ES-I3 (cell line): Measurements from ENCODE around the gene DUSP11.

ENCODE experiments used
- H3K36me3 ChIP-seq: 2 replicates; pipeline ENCODE4 v1.6.1; 2013; ENCODE audit warnings: mild to moderate bottlenecking, low read length, control low read depth, moderate library complexity; ENCODE audit not compliant: insufficient read depth
- H3K4me1 ChIP-seq: 2 replicates; pipeline ENCODE4 v1.6.1; 2013; ENCODE audit warnings: mild to moderate bottlenecking, control low read depth, low read length; ENCODE audit not compliant: insufficient read depth
- H3K9ac ChIP-seq: 2 replicates; pipeline ENCODE4 v1.6.1; 2013; ENCODE audit warnings: low read depth, mild to moderate bottlenecking, low read length, moderate library complexity
- H3K9me3 ChIP-seq: 2 replicates; pipeline ENCODE4 v1.6.1; 2013; ENCODE audit warnings: mild to moderate bottlenecking, low read length, moderate library complexity; ENCODE audit not compliant: control insufficient read depth, insufficient read depth

The DUSP11 gene

DNA sequence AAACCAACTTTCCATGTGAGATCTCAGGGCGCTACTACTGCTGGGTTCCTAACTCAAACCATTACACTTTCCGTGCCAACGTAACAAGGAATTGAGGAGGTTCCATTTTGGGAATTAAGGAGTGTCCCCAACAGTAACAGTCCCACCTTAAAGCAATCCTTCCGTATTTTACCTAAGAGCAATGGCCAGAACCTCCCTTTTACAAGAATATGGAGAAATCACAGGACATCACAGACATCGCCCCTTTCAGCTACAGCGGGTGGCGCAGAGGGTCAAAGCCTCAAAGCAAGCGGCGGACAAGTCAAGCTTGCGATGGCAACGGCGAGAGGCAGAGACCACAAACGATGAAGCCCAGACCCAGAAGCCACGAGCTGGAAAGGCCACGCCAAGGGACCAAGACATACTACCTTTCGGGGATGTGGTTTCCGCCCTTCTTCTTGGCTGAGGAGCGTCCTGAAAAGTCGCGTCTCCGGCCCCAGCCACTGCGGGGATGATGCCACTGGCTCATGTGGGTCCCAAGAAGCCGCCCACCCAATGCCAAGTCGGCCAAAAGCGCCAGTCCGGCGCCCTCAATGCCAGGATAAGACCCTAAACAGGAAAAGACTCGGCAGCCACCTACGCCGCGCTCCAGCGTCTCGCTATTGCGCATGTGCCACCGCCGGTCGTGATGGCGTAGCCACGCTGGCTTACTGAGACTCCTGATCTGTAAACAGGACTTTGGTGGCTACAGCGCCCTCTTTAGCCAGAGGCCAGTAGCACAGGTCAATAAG lies at the start of gene DUSP11:
TSS of gene DUSP11 (minus strand) at position 637 of the 770 bp plus-strand sequence. CDS start at position 508, 129 bp downstream.
- H3K4me1 ChIP-seq = peaks cover 7% of the 10 kb centered on the region; the same call in 1 of the 2 replicates
- peaks cover 6% of the 10 kb centered on the region for H3K36me3 ChIP-seq
- peak within 1 kb of the TSS; percentile 94 for H3K9ac ChIP-seq
- no peaks in the 10 kb centered on the region; the same call in 1 of the 2 replicates for H3K9me3 ChIP-seq

DNA sequence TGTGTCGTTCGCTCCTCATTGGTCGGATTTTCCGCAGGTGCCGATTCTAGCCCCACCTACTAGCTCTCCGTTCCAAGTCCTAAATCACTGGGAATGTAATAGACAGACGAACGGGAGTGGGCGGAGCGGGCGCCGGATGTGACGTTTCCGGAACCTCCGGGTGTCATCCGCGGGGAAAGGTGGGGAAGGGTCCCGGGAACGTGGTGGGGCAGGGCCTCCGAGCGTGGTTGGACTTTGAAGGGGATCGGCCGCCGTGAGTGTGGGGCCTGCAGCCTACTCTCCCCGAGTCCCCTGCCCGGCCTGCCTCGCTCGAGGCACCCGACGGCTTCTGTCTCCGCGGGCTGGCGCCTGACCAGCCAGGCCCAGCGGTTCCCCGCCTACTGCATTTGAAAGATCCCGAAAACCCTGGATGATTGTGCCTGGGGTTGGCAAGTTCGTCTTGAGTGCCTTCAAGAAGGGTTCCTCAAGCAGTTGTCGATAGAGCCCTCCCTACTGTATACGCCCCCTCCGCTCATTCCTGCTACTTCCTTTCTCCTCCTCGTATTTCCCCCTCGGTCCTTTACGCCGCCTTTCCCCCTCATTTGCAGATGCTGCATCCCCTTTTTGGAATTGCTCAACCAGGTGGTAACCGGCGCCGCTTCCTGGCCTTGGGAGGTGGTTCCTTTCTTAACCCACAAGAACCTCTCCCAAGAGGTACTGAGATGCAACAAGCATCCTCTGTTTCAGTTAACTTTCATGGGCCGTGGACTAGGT lies 49.1 kb upstream of the DUSP11 start, which contains the start of gene STAMBP:
TSS of gene STAMBP (plus strand) at position 144 of the 753 bp plus-strand sequence. CDS start 1,896 bp downstream, outside the sequence.
- H3K4me1 ChIP-seq = no peaks in the 10 kb centered on the region; the same call in 1 of the 2 replicates
- H3K9me3 ChIP-seq = no peaks in the 10 kb centered on the region
- H3K36me3 ChIP-seq = peaks cover 8% of the 10 kb centered on the region
- H3K9ac ChIP-seq = peak within 1 kb of the TSS; percentile 87

DNA sequence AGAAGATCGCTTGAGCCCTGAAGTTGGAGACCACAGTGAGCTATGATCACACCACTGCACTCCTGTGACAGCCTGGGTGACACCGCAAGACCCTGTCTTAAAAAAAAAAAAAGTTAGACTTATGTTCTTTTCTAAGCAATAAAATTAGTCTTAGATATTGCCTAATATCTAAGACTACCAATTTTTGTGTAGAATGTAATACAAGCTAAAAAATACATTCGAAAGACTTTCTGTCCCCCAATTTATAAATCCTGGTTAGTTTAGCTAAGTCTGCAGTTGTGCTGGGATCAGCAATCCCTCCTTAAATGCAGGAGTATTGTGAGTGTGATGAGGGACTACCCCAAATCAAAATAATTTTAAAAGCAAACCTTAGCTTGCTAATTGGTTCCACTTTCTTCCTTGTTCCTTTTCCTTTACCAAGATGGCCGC lies 48.5 kb upstream of the DUSP11 start:
- H3K4me1 ChIP-seq = no peaks in the 10 kb centered on the region; the same call in 1 of the 2 replicates
- peak overlapping the region; percentile 87; the same call in 1 of the 2 replicates for H3K9ac ChIP-seq
- peaks cover 6% of the 10 kb centered on the region for H3K36me3 ChIP-seq
- H3K9me3 ChIP-seq = no peaks in the 10 kb centered on the region

DNA sequence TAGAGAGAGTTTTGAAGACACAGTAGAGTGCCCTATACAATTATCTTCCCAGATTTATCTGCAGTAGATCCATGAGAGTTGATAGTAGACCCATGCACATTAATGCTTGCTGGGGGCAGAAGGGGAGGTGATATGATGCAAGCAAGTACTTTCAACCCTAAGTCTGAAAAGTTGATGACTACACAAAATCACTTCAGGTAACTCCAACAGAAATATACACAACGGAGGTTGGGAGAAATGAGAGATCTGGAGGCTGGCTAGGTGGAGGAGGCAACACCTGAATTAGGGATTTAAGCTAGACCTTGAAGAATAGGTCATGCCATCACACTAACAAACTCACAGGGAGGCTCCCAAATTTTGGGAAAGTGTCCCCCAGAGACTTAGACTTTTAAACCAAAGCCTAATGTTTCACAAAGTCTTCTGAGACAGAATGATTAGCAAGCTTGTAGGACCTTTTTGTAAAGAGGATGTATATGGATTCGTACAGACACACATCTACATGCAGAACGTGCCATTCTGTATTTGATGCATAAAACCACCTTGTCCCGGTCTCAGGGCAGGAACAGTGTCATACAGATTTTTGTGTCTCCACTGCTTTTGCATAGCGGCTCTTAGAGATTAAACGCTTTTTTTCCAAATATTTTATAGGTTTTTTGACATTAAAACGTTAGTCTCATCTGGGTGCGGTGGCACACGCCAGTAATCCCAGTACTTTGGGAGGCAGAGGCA lies 47.9 kb upstream of the DUSP11 start:
- H3K9me3 ChIP-seq = no peaks in the 10 kb centered on the region
- H3K9ac ChIP-seq = peak overlapping the region; percentile 87; the same call in 1 of the 2 replicates
- H3K36me3 ChIP-seq = peaks cover 6% of the 10 kb centered on the region
- no peaks in the 10 kb centered on the region; the same call in 1 of the 2 replicates for H3K4me1 ChIP-seq

DNA sequence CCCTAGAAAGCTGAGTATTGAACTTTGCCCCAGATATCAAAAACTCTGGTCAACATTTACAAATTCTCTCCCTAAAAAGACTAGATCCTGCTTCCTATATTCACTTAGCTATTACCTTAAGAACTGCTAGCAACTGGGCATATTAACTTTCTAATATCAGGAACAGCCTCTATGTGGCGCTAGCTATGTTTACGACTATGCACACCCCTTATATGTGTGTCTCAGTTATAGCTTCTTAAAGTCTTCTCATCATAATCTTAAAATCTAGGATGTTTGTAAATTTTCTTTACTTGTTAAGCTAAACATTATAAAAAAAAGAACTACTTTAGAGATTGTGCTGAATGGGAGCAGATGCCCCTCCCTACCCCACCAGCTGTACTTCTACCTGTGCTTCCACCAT lies 47.1 kb upstream of the DUSP11 start:
- Histone ChIP-seq H3K4me1 (no peaks in the 10 kb centered on the region; the same call in 1 of the 2 replicates), H3K9ac (no peak overlapping the region), H3K9me3 (no peaks in the 10 kb centered on the region), H3K36me3 (peaks cover 2% of the 10 kb centered on the region; the same call in 1 of the 2 replicates)

DNA sequence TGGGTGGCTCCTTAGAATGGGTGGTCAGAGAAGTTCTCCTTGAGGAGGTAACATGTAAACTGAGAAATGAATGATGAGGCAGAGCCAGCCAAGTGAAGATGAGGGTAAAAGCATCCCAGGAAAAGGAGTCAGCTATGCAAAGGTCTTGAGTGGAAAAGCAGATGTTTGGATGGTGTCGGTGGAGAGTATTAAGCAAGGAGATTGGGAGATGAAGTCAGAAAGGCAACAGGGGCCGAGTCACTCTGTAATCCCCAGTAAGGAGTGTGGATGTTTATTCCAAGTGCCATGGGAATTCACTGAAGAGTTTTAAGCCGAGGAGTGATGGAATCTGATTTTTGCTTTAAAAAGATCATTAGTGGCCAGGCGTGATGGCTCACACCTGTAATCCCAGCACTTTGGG lies 45.5 kb upstream of the DUSP11 start:
- H3K4me1 ChIP-seq = no peaks in the 10 kb centered on the region; the same call in 1 of the 2 replicates
- H3K9ac ChIP-seq = no peak overlapping the region
- no peaks in the 10 kb centered on the region for H3K9me3 ChIP-seq
- no peaks in the 10 kb centered on the region for H3K36me3 ChIP-seq

DNA sequence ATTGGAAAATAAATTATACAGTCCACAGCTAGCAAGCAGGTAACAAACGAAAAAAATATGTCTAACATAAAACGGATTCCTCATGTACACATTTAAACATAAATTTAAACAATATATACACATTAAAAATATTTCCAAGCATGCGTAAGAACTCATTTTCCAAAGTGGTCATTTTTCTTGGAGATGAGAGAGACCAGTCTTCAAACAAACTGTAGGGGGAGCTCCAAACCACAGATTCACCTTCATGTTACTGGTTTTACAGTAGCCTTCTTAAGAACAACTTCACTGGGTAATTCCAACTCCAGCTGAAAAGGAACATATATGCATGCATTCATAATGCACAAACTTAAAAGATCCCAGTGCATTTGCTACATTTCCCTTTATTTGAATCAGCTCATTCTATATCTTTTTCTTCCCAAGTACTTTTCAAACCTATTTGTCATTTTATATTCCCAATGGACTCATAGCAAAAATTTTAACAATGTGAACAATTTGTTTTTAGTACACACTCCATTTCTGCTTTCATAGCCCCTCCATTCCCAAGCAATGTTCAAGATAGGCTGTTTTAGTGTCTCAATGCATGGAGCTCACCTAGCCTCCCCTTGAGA lies 44.1 kb upstream of the DUSP11 start:
- Histone ChIP-seq H3K36me3 (no peaks in the 10 kb centered on the region), H3K9ac (no peak overlapping the region), H3K4me1 (no peaks in the 10 kb centered on the region), H3K9me3 (no peaks in the 10 kb centered on the region)

DNA sequence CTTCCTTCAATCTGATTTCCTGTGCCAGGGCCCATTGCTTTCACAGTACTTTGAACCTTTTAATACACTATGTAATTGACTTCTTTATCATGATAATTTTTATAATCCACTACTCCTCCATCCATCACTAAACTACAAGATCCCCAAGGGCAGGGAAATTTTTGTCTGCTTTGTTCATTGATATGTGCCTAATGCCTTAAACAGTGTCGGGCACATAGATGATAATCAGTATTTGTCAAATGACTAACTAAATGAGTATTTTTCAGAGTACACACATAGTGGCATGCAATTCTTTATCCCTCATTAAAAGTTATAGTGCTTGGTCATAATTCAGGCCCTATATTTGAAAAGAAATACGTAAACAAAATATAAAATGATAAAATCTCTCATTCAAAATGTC lies 43.5 kb upstream of the DUSP11 start:
- Histone ChIP-seq H3K4me1 (no peaks in the 10 kb centered on the region), H3K36me3 (no peaks in the 10 kb centered on the region), H3K9ac (no peak overlapping the region), H3K9me3 (no peaks in the 10 kb centered on the region)

DNA sequence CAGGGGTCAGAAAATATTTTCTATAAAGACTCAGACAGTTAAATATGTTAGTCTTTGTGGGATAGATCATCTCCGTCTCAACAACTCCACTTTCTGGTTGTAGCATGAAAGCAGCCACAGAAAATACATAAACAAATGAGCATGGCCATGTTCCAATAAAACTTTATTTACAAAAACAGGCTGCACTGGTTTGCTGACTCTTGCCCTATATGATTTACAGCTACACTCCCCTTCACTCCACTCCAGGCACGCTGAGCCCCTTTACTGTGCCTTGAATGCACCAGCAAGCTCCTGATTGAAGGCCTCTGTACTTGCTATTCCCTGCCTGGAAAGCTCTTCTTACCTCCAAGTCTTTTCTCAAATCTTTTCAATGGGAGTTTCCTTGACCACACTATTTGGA lies 43.1 kb upstream of the DUSP11 start:
- Histone ChIP-seq H3K9ac (no peak overlapping the region), H3K9me3 (no peaks in the 10 kb centered on the region), H3K36me3 (no peaks in the 10 kb centered on the region), H3K4me1 (no peaks in the 10 kb centered on the region)

DNA sequence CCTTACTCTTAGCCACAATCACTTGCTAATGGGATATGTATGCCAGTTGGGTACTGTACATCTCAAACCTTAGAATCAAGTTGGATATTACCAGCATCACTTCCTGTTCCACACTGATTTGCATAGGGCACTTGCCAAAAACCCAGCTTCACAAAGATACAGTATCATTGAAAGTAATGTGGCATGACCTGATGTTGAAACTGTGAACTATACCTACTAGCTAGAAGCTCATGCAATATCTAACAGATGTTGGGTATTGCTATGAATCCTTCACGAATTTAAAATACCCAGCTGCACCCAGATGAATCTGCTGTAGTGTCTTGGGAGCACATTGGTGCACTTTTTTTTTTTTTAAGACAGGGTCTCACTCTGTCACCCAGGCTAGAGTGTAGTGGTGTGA lies 42.4 kb upstream of the DUSP11 start:
- no peak overlapping the region for H3K9ac ChIP-seq

DNA sequence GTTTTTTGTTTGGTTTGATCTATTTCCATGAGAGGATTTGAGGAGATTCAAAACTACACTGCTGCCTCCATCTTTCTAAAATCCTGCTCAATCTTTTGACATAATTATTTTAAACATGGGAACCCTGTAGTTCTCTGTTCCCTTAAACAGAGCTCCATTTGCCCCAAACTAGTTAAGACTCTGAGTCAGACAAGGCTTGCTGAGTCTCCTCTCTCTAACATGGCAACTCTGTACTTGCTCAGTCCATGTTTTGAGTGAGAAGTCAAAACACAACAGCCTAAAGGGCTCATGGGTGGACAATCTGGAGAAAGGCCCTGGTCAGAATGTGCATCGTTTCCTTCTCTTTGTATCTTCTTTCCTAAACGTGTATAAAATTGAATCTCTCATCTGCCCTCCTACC lies 41.8 kb upstream of the DUSP11 start:
- H3K36me3 ChIP-seq = no peaks in the 10 kb centered on the region

More for the DNA sequence above, 42.4 kb upstream of the DUSP11 start:
- no peaks in the 10 kb centered on the region for H3K4me1 ChIP-seq
- no peaks in the 10 kb centered on the region for H3K9me3 ChIP-seq
- H3K36me3 ChIP-seq = no peaks in the 10 kb centered on the region

DNA sequence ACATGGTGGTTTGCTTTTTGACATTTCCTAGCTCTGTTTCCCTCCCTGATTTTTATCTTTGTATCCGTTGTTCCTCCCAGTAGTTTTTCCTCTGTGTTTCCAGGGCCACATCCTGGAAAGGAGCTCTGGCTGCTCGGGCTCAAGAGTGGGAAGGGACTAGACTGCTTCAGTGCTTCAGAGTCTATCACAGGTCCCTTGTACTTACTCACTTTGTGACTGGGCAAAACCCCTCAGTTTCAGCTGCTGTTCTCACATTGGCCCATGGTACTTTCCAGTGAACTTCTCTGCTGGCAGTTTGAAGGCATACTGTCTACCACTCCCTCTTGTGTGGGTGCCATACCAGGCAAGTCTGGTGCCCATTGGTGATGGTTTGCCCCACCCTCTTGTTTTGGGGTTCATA lies 41.3 kb upstream of the DUSP11 start:
- no peaks in the 10 kb centered on the region for H3K4me1 ChIP-seq
- H3K9me3 ChIP-seq = no peaks in the 10 kb centered on the region
- H3K36me3 ChIP-seq = no peaks in the 10 kb centered on the region
- H3K9ac ChIP-seq = no peak overlapping the region

More for the DNA sequence above, 41.8 kb upstream of the DUSP11 start:
- Histone ChIP-seq H3K9me3 (no peaks in the 10 kb centered on the region), H3K9ac (no peak overlapping the region), H3K4me1 (no peaks in the 10 kb centered on the region)

DNA sequence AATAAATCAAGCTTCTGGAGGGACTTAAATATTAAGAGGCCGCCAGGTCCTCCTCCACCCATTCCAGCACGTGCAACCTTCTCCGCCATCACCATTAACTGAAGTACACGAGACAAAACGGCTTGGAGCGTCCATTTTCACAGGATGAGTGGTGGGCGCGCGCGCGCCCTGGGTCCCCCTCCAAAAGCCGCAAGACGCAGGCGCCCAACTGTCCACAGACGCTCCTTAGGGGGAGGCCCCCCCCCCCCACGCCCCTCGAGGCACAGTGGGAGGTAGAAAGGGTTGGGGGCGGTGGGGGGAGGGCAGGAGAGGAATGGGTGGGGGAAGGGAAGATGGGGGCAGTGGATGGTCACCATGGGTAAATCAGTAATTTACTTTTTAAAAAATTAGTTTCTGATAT lies 38.4 kb upstream of the DUSP11 start:
- no peaks in the 10 kb centered on the region for H3K4me1 ChIP-seq
- H3K9ac ChIP-seq = no peak overlapping the region
- H3K36me3 ChIP-seq = no peaks in the 10 kb centered on the region
- H3K9me3 ChIP-seq = no peaks in the 10 kb centered on the region

DNA sequence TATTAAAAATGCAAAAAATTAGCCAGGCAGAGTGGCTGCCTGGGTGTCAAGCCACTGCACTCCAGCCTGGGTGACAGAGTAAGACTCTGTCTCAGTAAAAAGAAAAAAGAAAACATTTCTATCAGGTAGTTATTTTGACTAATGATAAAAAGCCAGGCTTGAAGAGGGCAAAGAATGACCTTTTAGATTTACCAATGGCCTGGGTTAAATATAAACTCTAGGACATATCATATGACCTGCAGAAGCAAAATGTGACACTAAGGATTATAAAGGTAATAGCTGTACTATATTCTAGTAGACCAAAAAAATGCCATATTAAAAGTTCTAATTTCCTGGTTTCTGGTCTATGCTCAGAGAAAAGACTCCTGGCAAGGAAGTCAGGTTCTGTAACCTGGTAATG lies 32.7 kb upstream of the DUSP11 start:
- Histone ChIP-seq H3K4me1 (no peaks in the 10 kb centered on the region), H3K36me3 (no peaks in the 10 kb centered on the region), H3K9me3 (no peaks in the 10 kb centered on the region), H3K9ac (no peak overlapping the region)
